Sigmoid colon (tissue), 4 donors: ENCODE data around the gene ZDHHC21.

Experiments used
- EP300 ChIP-seq, 4 donors: sonication (generic); formaldehyde crosslinking; IDR thresholded peaks; one replicate each; pipeline ENCODE4 v1.6.1; 2017; ENCODE audit warnings: antibody characterized with exemption in 4 of 4
- POLR2A ChIP-seq, 2 donors: fragments of 450-650 bp; IDR thresholded peaks; one replicate each; pipeline ENCODE4 v1.6.1; 2016; ENCODE audit warnings: antibody characterized with exemption in 2 of 2, mild to moderate bottlenecking in 2 of 2, moderate library complexity in 2 of 2
- POLR2AphosphoS5 ChIP-seq, 4 donors: sonication (generic); formaldehyde crosslinking; IDR thresholded peaks; one replicate each; pipeline ENCODE4 v1.6.1; 2017; ENCODE audit warnings: antibody characterized with exemption in 4 of 4
- TF ChIP-seq, protein P1 (sequence below), 4 experiments: fragments of 450-650 bp in 3 of 4; fragments of 200-600 bp in 1 of 4; IDR thresholded peaks; one replicate each; pipeline ENCODE4 v1.5.1; 2016 to 2019; ENCODE audit warnings: antibody characterized with exemption in 4 of 4, mild to moderate bottlenecking in 3 of 4, moderate library complexity in 2 of 4

DNA sequence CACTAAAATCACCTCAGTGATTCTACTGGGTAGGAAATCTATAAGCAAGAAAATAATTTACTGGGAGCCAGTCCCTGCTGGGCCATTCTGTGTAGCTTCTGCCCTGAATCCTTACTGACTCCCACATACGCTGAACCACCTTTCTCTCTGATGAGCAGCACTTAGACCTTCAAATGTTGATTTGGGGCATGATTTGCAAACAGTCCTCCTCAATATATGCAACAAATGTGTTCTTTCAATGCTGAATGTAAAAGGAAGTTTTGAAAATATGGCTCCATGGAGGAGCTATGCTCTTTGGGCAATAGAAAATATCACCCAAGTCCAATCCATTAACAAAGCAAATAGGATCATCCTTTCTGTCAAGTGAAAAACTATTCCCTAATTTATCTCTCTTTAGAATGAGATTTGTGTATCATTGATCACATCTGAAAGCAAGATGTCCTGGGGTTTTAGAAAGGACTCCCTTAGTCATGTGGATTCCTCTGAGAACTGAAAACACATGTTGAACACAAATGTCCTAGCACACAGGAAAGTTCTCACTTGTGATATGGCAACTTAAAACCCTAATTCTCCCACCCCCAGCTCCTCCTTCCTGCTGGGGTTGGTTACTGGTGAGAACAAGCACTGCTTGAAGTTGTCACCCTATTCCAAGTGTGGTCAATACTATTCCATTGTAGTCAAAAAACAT, 38.2 kb upstream of the ZDHHC21 start:
- no peak for TF ChIP-seq POLR2A (IDR thresholded peaks at IDR 0.05)
- TF ChIP-seq, protein P1, sequence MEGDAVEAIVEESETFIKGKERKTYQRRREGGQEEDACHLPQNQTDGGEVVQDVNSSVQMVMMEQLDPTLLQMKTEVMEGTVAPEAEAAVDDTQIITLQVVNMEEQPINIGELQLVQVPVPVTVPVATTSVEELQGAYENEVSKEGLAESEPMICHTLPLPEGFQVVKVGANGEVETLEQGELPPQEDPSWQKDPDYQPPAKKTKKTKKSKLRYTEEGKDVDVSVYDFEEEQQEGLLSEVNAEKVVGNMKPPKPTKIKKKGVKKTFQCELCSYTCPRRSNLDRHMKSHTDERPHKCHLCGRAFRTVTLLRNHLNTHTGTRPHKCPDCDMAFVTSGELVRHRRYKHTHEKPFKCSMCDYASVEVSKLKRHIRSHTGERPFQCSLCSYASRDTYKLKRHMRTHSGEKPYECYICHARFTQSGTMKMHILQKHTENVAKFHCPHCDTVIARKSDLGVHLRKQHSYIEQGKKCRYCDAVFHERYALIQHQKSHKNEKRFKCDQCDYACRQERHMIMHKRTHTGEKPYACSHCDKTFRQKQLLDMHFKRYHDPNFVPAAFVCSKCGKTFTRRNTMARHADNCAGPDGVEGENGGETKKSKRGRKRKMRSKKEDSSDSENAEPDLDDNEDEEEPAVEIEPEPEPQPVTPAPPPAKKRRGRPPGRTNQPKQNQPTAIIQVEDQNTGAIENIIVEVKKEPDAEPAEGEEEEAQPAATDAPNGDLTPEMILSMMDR (IDR thresholded peaks at IDR 0.05) = no peak
- no peak for TF ChIP-seq POLR2AphosphoS5 (IDR thresholded peaks at IDR 0.05)
- TF ChIP-seq EP300 (IDR thresholded peaks at IDR 0.05) = no peak
